ENCODE results near the gene STIP1.

Gene STIP1

DNA sequence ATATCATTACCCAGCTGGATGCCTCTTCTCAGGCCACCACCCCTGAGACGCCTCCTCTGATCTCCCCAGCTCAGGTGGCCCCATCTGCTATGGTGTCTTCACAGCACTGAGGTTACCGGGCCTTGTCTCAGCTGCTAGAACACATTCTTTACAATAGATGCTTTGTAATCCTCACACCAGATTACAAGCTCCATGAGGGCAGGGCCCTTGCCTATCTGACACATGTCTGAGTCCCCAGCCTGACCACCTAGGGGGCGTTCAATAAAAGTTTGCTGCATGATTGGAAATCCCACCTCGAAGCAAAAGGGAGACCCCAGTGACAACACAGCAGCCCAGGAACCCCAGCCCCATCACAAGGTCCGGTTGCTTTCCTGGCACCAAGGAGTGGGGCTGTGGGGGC, 22.0 kb upstream of the STIP1 start:
- no peaks in the 10 kb centered on the region for H4K20me1 ChIP-seq (ENCODE audit: insufficient read depth, low read length)
- H3K9me3 ChIP-seq (ENCODE audit: low read length): no peaks in the 10 kb centered on the region
- TF ChIP-seq, protein P1, sequence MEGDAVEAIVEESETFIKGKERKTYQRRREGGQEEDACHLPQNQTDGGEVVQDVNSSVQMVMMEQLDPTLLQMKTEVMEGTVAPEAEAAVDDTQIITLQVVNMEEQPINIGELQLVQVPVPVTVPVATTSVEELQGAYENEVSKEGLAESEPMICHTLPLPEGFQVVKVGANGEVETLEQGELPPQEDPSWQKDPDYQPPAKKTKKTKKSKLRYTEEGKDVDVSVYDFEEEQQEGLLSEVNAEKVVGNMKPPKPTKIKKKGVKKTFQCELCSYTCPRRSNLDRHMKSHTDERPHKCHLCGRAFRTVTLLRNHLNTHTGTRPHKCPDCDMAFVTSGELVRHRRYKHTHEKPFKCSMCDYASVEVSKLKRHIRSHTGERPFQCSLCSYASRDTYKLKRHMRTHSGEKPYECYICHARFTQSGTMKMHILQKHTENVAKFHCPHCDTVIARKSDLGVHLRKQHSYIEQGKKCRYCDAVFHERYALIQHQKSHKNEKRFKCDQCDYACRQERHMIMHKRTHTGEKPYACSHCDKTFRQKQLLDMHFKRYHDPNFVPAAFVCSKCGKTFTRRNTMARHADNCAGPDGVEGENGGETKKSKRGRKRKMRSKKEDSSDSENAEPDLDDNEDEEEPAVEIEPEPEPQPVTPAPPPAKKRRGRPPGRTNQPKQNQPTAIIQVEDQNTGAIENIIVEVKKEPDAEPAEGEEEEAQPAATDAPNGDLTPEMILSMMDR (IDR thresholded peaks at IDR 0.05; ENCODE audit: low read length): no peak
- TF ChIP-seq EZH2 (IDR thresholded peaks at IDR 0.05; ENCODE audit: borderline replicate concordance, low read length): no peak
- no peak overlapping the region for H3K9ac ChIP-seq (ENCODE audit: low read length)
- H3F3A ChIP-seq (ENCODE audit: insufficient read depth, low read length): no peaks in the 10 kb centered on the region
- H3K36me3 ChIP-seq (ENCODE audit: insufficient read depth, low read length): no peaks in the 10 kb centered on the region
- no peaks in the 10 kb centered on the region for H3K9me2 ChIP-seq (ENCODE audit: low read depth, low read length)
- H3K27ac ChIP-seq (ENCODE audit: low read depth, low read length, poor library complexity, severe bottlenecking): no peak overlapping the region
- no peak overlapping the region for H2AFZ ChIP-seq (ENCODE audit: low read length)
- no peak overlapping the region for H3K4me2 ChIP-seq (ENCODE audit: low read length)
- peaks cover 19% of the 10 kb centered on the region for H3K4me1 ChIP-seq (ENCODE audit: insufficient read depth, low read length, severe bottlenecking)
- H3K4me3 ChIP-seq (ENCODE audit: low read depth, low read length, poor library complexity, severe bottlenecking): no peak overlapping the region
- peaks cover 16% of the 10 kb centered on the region; the same call in 1 of the 2 replicates for H3K27me3 ChIP-seq (ENCODE audit: insufficient read depth, low read length)
- H3K79me2 ChIP-seq (ENCODE audit: insufficient read depth, low read length): no peaks in the 10 kb centered on the region

DNA sequence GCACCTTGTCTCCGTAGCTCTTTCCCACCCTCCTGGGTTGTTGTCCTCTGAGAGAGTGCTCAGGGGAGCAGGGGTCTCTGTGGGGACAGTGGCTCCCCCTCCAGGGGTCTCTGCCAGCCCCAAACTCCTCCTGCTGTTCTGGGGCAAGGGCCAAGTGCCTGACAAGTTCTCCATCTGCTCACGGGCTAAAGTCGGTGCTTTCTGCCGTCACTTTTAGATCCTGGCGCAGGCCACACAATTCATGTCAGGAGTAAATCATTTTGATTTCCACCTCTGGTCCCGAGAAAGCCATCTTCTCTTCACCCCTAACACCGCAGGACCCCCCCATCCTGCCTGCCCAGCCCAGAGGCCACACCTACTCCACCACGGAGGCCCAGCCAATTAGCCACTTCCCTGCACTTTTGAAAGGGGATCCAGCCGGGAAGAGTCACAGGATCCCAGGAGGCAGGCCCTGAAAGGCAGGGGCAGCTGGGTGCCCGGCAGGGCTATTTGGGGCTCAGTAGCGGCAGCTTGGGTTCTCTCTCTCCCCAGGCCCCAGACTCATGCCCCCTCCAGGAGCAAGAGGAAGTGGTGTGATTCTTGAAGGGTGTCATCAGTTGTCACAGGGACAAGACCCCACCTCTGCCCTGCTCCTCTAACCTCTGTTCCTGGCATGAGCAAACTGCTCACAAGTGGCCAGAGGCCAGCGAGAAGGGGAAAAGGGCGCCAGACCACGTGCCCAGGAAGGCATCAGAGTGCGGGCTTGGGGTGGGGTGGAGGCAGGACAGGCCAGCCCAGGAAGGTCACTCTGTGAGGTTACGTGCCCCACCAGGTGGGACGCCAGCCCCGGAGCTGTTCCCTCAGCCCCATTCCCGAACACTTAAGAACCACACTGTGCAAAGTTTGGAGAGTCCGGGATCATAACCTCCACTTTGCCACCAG, 21.3 kb upstream of the STIP1 start:
- Histone ChIP-seq H3K9me2 (ENCODE audit: low read depth, low read length) (no peaks in the 10 kb centered on the region), H4K20me1 (ENCODE audit: insufficient read depth, low read length) (no peaks in the 10 kb centered on the region), H3K9me3 (ENCODE audit: low read length) (no peaks in the 10 kb centered on the region), H3K79me2 (ENCODE audit: insufficient read depth, low read length) (no peaks in the 10 kb centered on the region), H3K27ac (ENCODE audit: low read depth, low read length, poor library complexity, severe bottlenecking) (no peak overlapping the region), H3K4me1 (ENCODE audit: insufficient read depth, low read length, severe bottlenecking) (peaks cover 19% of the 10 kb centered on the region), H3K9ac (ENCODE audit: low read length) (no peak overlapping the region), H3K36me3 (ENCODE audit: insufficient read depth, low read length) (no peaks in the 10 kb centered on the region), H3K4me3 (ENCODE audit: low read depth, low read length, poor library complexity, severe bottlenecking) (peak overlapping the region; percentile 67), H3K4me2 (ENCODE audit: low read length) (peak overlapping the region; percentile 81; the same call in 1 of the 2 replicates), H2AFZ (ENCODE audit: low read length) (no peak overlapping the region), H3K27me3 (ENCODE audit: insufficient read depth, low read length) (peaks cover 16% of the 10 kb centered on the region; the same call in 1 of the 2 replicates), H3F3A (ENCODE audit: insufficient read depth, low read length) (no peaks in the 10 kb centered on the region)
- TF ChIP-seq, protein P1 (IDR thresholded peaks at IDR 0.05; ENCODE audit: low read length): no peak
- no peak for TF ChIP-seq EZH2 (IDR thresholded peaks at IDR 0.05; ENCODE audit: borderline replicate concordance, low read length)

DNA sequence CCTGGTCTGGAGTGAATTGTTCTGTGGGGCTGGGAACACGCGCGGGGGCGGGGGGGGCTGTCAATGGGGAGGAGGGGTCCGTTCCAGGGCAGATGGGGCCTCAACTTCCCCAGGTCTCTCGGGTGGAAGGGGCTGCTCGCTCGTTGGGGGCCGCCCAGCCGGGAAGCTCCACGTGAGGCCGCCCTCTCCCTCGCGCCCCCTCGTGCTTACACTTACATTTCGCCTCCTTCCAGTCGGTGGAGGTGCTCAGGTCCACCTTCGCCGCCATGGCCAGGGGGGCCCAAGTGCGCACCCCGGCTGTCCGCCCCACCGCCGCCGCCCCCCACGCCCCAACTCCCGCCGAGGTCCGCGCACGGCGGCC, 20.5 kb upstream of the STIP1 start:
- no peak overlapping the region for H2AFZ ChIP-seq (ENCODE audit: low read length)
- no peaks in the 10 kb centered on the region for H3K79me2 ChIP-seq (ENCODE audit: insufficient read depth, low read length)
- H4K20me1 ChIP-seq (ENCODE audit: insufficient read depth, low read length): no peaks in the 10 kb centered on the region
- H3K9ac ChIP-seq (ENCODE audit: low read length): peak overlapping the region; percentile 62
- H3K4me2 ChIP-seq (ENCODE audit: low read length): peak overlapping the region; percentile 81
- no peaks in the 10 kb centered on the region for H3K9me2 ChIP-seq (ENCODE audit: low read depth, low read length)
- H3K4me3 ChIP-seq (ENCODE audit: low read depth, low read length, poor library complexity, severe bottlenecking): peak overlapping the region; percentile 67
- H3K36me3 ChIP-seq (ENCODE audit: insufficient read depth, low read length): no peaks in the 10 kb centered on the region
- TF ChIP-seq, protein P1 (IDR thresholded peaks at IDR 0.05; ENCODE audit: low read length): no peak
- TF ChIP-seq EZH2 (IDR thresholded peaks at IDR 0.05; ENCODE audit: borderline replicate concordance, low read length): no peak
- peaks cover 16% of the 10 kb centered on the region; the same call in 1 of the 2 replicates for H3K27me3 ChIP-seq (ENCODE audit: insufficient read depth, low read length)
- no peaks in the 10 kb centered on the region for H3F3A ChIP-seq (ENCODE audit: insufficient read depth, low read length)
- peaks cover 19% of the 10 kb centered on the region for H3K4me1 ChIP-seq (ENCODE audit: insufficient read depth, low read length, severe bottlenecking)
- no peak overlapping the region for H3K27ac ChIP-seq (ENCODE audit: low read depth, low read length, poor library complexity, severe bottlenecking)
- H3K9me3 ChIP-seq (ENCODE audit: low read length): no peaks in the 10 kb centered on the region

Measured in OCI-LY1 (cell line).